Effector memory CD4-positive, alpha-beta T cell (primary cell): ENCODE measurements around the gene LLGL1.

Experiments
- DNase-seq, 3 donors: peaks; one replicate each; pipeline ENCODE4 v3.0.0-alpha.2; 2020
- H3K27ac ChIP-seq: 2 replicates; pipeline ENCODE4 v1.7.0; 2013; ENCODE audit warnings: mild to moderate bottlenecking, low read length, moderate library complexity; ENCODE audit not compliant: insufficient read depth, poor library complexity, severe bottlenecking
- H3K27me3 ChIP-seq: replicated peaks from 2 replicates; pipeline ENCODE4 v1.7.0; 2013; ENCODE audit warnings: mild to moderate bottlenecking, low read length; ENCODE audit not compliant: insufficient read depth, control insufficient read depth, poor library complexity, severe bottlenecking
- H3K36me3 ChIP-seq: 2 replicates; pipeline ENCODE4 v1.7.0; 2013; ENCODE audit warnings: mild to moderate bottlenecking, low read length, moderate library complexity; ENCODE audit not compliant: control insufficient read depth, insufficient read depth
- H3K4me1 ChIP-seq: 2 replicates; pipeline ENCODE4 v1.7.0; 2013; ENCODE audit warnings: low read length, mild to moderate bottlenecking; ENCODE audit not compliant: control insufficient read depth, insufficient read depth, poor library complexity, severe bottlenecking
- H3K4me3 ChIP-seq: 2 replicates; pipeline ENCODE4 v1.7.0; 2013; ENCODE audit warnings: low read length, low read depth, mild to moderate bottlenecking; ENCODE audit not compliant: insufficient read depth, poor library complexity, severe bottlenecking
- H3K9me3 ChIP-seq: 2 replicates; pipeline ENCODE4 v1.7.0; 2013; ENCODE audit warnings: mild to moderate bottlenecking, low read length, moderate library complexity; ENCODE audit not compliant: control insufficient read depth

The LLGL1 gene

GRCh38 chr17:18261659-18262058 lies 36.2 kb downstream of the LLGL1 start:
- H3K4me1 ChIP-seq: peaks cover 34% of the 10 kb centered on the region
- H3K36me3 ChIP-seq: peaks cover 19% of the 10 kb centered on the region
- no peaks in the 10 kb centered on the region for H3K9me3 ChIP-seq
- H3K27ac ChIP-seq: peak overlapping the region; percentile 88
- H3K4me3 ChIP-seq: no peak overlapping the region
- no peak for DNase-seq
- H3K27me3 ChIP-seq: no peaks in the 10 kb centered on the region

- Histone ChIP-seq H3K36me3 (peaks cover 19% of the 10 kb centered on the region), H3K27me3 (no peaks in the 10 kb centered on the region), H3K9me3 (no peaks in the 10 kb centered on the region), H3K4me3 (no peak overlapping the region), H3K4me1 (peaks cover 30% of the 10 kb centered on the region), H3K27ac (no peak overlapping the region)
- no peak for DNase-seq
These were observed 36.7 kb downstream of the LLGL1 start for GRCh38 chr17:18262111-18262510.

- Histone ChIP-seq H3K4me3 (no peak overlapping the region), H3K4me1 (peaks cover 25% of the 10 kb centered on the region), H3K9me3 (no peaks in the 10 kb centered on the region), H3K27me3 (no peaks in the 10 kb centered on the region), H3K36me3 (peaks cover 19% of the 10 kb centered on the region), H3K27ac (no peak overlapping the region)
- no peak for DNase-seq
These were observed 37.2 kb downstream of the LLGL1 start for GRCh38 chr17:18262641-18263040.

GRCh38 chr17:18263885-18264682 lies 38.6 kb downstream of the LLGL1 start:
- Histone ChIP-seq H3K36me3 (peaks cover 19% of the 10 kb centered on the region), H3K4me3 (no peak overlapping the region)

GRCh38 chr17:18267366-18267765 lies 41.9 kb downstream of the LLGL1 start:
- H3K36me3 ChIP-seq: peaks cover 19% of the 10 kb centered on the region
- H3K27ac ChIP-seq: no peak overlapping the region
- H3K4me1 ChIP-seq: no peaks in the 10 kb centered on the region
- no peak overlapping the region for H3K4me3 ChIP-seq
- H3K27me3 ChIP-seq: no peaks in the 10 kb centered on the region
- no peak for DNase-seq
- no peaks in the 10 kb centered on the region for H3K9me3 ChIP-seq

More at GRCh38 chr17:18263885-18264682, 38.6 kb downstream of the LLGL1 start:
- Histone ChIP-seq H3K9me3 (no peaks in the 10 kb centered on the region), H3K4me1 (peaks cover 17% of the 10 kb centered on the region), H3K27ac (no peak overlapping the region), H3K27me3 (no peaks in the 10 kb centered on the region)
- DNase-seq: no peak

GRCh38 chr17:18267927-18268711 lies 42.7 kb downstream of the LLGL1 start:
- Histone ChIP-seq H3K4me1 (no peaks in the 10 kb centered on the region), H3K36me3 (peaks cover 17% of the 10 kb centered on the region), H3K9me3 (no peaks in the 10 kb centered on the region), H3K27me3 (no peaks in the 10 kb centered on the region), H3K4me3 (no peak overlapping the region), H3K27ac (no peak overlapping the region)
- DNase-seq: no peak

- Histone ChIP-seq H3K27me3 (no peaks in the 10 kb centered on the region), H3K4me1 (no peaks in the 10 kb centered on the region), H3K27ac (no peak overlapping the region), H3K9me3 (no peaks in the 10 kb centered on the region), H3K36me3 (peaks cover 8% of the 10 kb centered on the region), H3K4me3 (no peak overlapping the region)
- DNase-seq: no peak
These were observed 44.9 kb downstream of the LLGL1 start for GRCh38 chr17:18270046-18270931.

GRCh38 chr17:18277076-18277475 lies 51.6 kb downstream of the LLGL1 start:
- DNase-seq: no peak
- Histone ChIP-seq H3K9me3 (no peaks in the 10 kb centered on the region), H3K36me3 (peaks cover 57% of the 10 kb centered on the region), H3K4me1 (no peaks in the 10 kb centered on the region), H3K27me3 (no peaks in the 10 kb centered on the region), H3K27ac (no peak overlapping the region), H3K4me3 (no peak overlapping the region)

GRCh38 chr17:18278867-18279266 lies 53.4 kb downstream of the LLGL1 start:
- Histone ChIP-seq H3K36me3 (peaks cover 67% of the 10 kb centered on the region), H3K4me1 (no peaks in the 10 kb centered on the region), H3K9me3 (no peaks in the 10 kb centered on the region), H3K4me3 (no peak overlapping the region), H3K27me3 (no peaks in the 10 kb centered on the region), H3K27ac (no peak overlapping the region)
- no peak for DNase-seq
